HG02759 (cell line): ENCODE measurements around the gene SLC49A4.

Experiments
- ATAC-seq: cut with Tn5 transposase; IDR thresholded peaks from one replicate; pipeline ENCODE4 v1.9.1; 2021; ENCODE audit warnings: mild to moderate bottlenecking, moderate library complexity; ENCODE audit not compliant: unreplicated experiment

Gene SLC49A4

GRCh38 chr3:122898298-122898697 lies 103.4 kb downstream of the SLC49A4 start:
- ATAC-seq: no peak

DNA sequence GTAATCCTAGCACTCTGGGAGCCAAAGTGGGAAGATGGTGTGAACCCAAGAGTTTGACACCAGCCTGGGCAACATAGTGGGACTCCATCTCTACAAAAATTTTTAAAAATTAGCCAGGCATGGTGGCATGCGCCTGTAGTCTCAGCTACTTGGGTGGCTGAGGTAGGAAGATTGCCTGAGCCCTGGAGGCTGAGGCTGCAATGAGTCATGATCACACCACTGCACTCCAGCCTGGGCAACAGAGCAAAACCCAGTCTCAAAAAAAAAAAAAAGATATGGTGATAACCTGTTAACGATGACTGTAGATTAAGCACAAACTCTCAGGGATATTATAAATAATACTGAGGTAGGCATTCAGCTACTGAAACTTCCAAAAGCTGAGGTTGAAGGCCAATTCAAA lies 107.5 kb downstream of the SLC49A4 start:
- no peak for ATAC-seq

GRCh38 chr3:122903171-122903570 lies 108.3 kb downstream of the SLC49A4 start:
- ATAC-seq: no peak

- no peak for ATAC-seq
Measured at GRCh38 chr3:122907471-122907870, 112.6 kb downstream of the SLC49A4 start.

DNA sequence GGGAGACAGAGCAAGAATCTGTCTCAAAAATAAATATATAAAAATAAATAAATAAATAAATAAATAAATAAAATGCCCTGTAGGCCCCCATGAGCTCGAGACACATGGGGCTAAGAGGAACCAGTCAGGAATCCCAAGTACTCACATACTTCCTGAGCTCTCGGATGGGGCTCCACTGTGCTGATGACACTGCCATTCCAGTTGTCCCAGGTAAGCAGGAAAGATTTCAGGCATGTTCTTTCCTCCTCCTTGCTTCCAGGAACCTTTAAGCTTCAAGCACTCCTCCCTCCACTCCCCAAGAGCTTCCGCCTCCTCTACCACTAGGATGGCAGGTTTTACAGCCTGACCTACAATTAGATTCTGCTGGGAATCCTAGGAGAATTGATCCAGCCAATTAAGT lies 113.4 kb downstream of the SLC49A4 start:
- no peak for ATAC-seq

GRCh38 chr3:122911901-122912300 lies 117.0 kb downstream of the SLC49A4 start:
- no peak for ATAC-seq

- no peak for ATAC-seq
Measured at GRCh38 chr3:122912772-122913538, 118.1 kb downstream of the SLC49A4 start.

DNA sequence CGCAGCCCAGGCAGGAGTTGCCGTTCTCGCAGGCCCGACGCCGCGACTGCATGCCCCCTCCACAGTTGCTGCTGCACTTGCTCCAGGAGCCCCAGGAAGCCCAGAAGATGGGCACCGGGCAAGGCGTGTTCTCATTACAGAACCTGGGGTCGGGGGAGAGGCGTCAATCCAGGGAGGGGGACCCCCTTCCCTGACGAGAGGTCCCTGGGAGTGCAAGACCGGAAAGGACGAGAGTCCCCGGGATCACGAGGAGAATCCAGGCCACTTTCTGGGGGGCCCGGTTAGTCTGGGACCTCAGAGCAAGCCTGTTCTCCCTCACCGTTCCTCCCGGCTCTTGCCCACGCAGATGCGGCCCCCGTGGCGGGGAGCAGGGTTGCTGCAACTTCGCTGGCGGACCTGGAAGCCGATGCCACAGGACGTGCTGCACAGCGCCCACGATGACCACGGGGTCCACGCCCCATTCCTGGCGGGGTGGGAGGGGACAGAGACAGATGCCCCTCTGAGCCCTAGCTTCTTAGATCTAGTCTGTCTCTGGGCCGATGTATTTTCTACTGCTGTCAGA lies 118.8 kb downstream of the SLC49A4 start:
- ATAC-seq: no peak

GRCh38 chr3:122915300-122916055 lies 120.6 kb downstream of the SLC49A4 start:
- no peak for ATAC-seq

DNA sequence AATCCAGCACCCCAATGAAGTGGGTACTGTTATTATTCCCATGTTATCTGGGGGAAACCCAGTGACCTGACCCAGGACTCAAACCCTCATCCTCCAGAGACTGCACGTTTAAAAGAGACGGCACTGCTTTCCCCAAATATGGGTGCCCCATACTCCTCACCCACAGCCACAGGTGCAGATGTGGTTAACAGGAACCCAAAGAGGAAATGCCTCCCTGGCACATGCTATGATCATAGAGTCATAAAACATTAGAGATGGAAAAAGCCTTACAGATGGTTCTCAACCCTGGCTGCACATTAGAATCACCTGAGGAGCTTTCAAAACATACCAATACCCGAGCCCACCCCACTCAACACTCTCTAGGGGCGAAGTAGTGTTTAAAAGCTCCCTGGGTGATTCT lies 121.2 kb downstream of the SLC49A4 start:
- no peak for ATAC-seq

DNA sequence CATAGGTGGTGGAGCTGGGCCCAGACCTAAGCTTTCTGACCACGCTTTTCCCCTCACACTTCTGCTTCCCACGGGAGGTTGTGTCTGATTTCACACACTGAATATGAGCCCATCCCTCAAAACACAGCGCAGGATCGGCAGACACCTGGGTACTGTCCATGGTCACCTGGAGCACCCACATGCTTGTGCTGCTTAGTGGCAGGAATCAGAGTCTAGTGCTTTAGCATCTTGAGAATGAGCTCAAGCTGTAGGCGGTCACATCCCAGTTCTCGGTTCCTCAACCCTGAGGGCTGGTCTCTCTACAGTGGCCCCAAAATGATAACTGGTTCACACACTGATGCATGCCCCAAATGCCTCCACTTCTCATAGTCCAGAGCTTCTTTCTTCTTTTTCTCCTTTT lies 121.7 kb downstream of the SLC49A4 start:
- no peak for ATAC-seq

GRCh38 chr3:122917412-122917811 lies 122.5 kb downstream of the SLC49A4 start:
- no peak for ATAC-seq

- no peak for ATAC-seq
Measured at GRCh38 chr3:122918576-122919290, 123.9 kb downstream of the SLC49A4 start.

- no peak for ATAC-seq
Measured at GRCh38 chr3:122919291-122919610, 124.4 kb downstream of the SLC49A4 start.

DNA sequence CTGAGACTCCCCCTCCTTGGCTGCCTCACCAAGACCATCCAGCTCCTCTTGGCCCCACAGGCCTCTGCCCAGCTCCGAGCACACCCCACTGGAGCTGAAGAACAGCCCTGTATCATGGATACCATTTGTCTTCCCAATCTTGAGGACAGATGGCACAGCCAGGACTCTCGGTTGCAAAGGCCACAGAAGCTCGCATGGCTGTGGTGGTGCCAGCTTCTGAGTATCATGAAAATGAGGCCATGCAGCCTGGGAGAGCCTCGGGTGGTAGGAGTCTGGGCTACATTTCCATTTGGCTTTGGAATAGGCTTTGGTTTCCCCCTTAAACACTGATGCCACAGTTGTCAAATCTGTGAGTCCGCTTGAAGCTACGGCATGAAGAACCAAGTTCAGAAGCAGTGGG lies 126.1 kb downstream of the SLC49A4 start:
- ATAC-seq: no peak

GRCh38 chr3:122921791-122922651 lies 127.2 kb downstream of the SLC49A4 start:
- ATAC-seq: peak; percentile 75

GRCh38 chr3:122923611-122924010 lies 128.7 kb downstream of the SLC49A4 start:
- ATAC-seq: no peak

DNA sequence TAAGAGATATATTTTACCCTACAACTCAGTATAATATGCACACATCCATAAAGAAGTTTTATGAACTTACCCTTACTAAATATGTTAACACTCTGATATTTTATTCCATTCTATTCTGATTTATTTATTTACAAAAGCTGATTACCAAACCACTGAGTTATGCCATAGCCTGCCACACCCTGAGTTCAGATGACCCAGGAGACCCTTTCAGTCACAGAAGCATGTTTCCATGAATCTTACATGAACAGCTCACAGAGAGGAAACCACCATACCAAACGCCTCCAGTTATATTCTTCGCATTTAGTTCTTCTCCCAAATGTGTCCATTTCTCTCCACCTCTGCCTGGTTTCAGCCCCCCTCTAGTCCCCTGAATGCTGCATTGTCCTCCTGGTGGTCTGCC lies 129.2 kb downstream of the SLC49A4 start:
- ATAC-seq: no peak

DNA sequence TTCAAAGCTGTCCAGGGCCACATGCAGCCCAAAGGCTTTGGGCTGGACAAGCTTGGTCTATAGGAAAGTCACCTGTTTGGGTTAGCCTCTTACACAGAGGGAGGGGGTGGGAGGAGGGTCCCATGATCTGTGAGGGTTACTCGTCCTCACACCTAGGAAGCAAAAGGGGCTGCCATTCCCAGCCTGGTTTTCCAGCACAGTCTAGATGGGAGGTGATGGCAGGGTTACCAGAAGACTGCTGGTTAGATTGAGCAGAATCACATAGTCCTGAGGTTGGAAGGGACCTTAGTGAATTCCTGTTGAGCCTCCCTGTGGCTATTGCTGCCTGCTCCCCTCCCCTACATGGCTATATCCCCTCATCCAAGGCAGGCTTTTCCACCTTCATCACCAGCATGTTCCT lies 130.9 kb downstream of the SLC49A4 start:
- ATAC-seq: no peak

DNA sequence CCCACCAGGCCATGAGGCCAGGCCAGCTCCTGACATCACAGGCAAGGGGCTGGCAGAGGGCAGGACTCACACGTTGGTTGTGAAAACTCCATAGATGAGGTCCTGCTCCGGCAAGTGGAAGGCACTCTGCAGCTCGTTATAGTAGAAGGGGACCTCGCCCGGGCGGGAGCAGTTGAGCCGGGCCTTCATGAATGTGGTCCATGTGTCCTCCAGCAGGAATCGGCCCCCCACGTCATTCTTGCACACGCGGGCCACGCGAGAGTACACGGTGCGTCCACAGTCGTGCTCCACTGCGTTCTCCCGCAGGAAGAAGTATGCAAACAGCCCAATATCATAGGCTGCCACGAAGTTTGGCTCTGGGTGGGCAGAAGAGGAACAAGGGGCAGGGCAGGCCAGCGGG lies 131.5 kb downstream of the SLC49A4 start:
- no peak for ATAC-seq

GRCh38 chr3:122926811-122927210 lies 131.9 kb downstream of the SLC49A4 start:
- no peak for ATAC-seq
